Stimulated activated CD8-positive, alpha-beta memory T cell treated with anti-CD3 and anti-CD28 coated beads, Interleukin-2, amount 100 ng/mL, for 48 hours (primary cell): ENCODE results near the gene ZNG1B.
A peak's percentile ranks its signal among the peaks of the same experiment; 100 is the strongest.
"Not testable (repeated sequence)": the region's sequence is repeated elsewhere in the genome, so short reads cannot be mapped to it uniquely, and the experiment has no call there.

ENCODE experiments used
- DNase-seq, 2 donors: peaks; one replicate each; pipeline ENCODE4 v3.0.0-alpha.2; 2020; ENCODE audit warnings: low read depth in 2 of 2

The ZNG1B gene

DNA sequence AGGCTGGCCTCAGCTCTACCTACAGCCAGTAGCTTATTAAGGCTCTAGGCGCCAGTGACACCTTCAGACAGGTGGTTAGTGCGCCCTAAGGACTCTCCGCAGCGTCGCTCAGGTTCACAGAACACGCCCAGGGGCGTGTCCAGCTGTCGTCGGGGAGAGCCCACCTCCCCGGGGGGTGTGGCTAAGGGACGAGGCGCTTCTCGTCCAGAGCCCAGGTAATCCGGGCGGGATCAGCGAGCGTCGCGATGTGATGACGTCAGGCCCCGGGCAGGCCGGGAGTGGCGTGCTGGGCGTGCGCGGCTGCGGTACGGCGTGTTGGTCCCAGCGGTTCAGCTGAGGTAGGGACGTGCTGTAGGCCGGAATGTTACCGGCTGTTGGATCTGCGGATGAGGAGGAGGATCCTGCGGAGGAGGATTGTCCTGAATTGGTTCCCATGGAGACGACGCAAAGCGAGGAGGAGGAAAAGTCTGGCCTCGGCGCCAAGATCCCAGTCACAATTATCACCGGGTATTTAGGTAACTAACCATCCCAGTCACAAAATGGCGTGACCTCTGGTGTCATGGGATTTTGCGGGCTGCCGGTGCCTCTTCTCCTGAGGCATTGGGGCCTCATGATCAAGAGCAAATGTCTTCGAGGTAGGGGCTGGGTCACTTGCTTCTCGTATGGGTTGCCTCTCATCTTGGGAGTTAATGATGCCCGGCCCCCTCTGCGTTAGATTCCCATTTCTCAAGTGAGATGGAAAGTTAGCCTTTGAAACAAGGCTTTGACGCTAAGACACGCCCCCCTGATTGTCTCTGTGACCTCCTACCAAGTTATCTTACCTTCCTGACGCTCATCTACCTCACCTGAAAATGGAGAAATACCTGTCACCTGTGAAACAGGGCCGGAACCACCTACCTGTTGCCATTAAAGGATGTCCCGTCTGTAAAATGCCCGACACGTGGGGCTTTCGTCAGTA is at the start of gene ZNG1B:
Gene ZNG1B (plus strand): TSS at position 184 of the 958 bp plus-strand sequence. CDS start 178 bp downstream, at position 362.
- peak; percentile 51 to 63 for DNase-seq

DNA sequence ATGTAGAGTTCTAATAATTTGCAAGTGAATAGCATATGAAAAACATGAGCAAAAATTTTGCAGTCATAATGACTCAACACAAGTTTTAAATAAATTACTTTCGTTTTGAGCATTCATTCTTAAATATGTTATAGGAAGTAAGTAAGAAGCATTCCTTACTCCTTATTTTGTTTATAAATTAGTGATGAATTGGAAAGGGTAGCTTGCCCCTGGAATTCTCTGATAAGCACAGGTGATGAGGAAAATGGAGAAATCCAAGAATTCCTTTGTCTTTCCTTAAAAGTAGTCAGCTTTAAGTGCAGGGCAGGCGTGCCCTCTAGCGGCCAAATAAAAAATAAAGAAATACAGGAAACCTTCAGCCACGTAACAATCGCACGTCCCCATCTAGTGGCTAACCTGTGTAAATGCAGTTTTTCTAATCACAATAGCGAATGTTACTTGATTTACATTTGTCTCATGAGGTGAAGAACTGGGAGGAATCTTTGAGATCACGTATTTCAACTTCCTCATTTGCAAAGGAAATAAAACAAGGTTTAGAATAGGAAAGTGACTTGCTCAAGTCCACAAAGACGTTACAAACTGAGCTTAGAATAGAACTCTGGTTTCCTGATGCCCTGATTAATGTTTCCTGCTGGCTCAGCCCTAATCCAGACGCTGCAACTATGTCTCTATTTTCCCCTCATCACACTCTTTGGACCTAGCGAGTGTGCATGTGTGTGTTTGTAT is 47.2 kb upstream of the ZNG1B start:
- DNase-seq: peak in 1 of 2 donors; percentile 26

DNA sequence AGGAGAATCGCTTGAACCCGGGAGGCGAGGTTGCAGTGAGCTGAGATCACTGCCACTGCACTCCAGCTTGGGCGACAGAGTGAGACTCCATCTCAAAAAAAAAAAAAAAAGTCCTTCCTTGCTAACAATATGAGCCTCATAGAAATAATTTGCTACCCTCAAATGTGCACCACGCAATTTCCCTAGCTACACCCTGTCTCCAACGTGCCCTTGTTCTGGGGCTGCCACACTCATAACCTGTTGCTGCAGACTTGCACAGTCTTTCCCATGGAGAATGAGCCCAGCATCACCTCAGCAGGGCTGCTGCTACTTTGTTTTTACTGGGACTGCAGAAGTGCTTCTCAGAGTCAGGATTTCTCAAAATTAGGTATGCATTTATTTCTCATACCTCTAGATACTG is 46.4 kb upstream of the ZNG1B start:
- no peak for DNase-seq

DNA sequence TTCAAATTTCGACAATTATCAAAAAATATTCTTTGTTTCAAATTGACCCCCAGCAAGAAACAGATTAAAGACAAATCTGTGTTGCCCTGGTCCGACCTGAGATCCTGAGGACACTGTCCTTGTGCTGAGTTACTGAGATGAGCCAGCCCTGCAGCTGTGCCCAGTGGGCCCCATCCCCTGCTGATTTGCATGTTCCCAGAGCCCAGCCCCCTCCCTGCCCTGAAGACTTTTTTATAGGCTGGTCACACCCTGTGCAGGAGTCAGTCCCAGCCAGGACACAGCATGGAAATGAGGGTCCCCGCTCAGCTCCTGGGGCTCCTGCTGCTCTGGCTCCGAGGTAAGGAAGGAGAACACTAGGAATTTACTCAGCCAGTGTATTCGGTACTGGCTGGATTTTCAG is 31.4 kb upstream of the ZNG1B start:
- no peak for DNase-seq

DNA sequence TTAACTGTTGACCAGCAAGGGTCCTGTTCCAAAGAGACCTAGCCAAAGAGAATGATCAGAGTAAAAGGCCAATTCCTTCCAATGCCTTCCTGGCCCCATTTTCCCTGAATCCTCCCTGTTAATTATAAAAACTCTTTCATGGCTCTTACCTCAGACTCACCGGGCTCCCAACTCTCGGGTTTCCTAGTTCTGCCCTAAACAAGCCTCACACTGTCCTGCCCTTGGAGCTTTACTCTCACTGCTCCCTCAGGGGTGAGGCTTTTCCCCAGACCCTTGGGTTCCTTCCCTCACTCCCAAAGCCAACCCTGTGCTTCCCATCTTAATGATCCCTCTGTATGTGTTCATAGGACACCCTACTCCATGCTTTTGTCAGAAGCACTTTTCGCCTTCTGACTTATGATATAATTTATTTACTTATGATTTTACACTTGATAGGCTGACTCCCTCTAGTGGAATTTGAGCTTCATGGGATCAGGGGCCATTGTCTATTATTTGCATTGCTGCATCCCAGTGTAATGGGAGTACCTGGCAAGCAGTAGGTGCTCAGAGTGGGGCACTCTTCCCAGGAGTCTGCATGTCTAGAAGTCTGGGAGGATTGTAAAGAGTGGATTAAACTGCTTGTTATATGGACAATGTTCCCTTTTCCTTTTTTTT is 29.9 kb upstream of the ZNG1B start:
- no peak for DNase-seq

DNA sequence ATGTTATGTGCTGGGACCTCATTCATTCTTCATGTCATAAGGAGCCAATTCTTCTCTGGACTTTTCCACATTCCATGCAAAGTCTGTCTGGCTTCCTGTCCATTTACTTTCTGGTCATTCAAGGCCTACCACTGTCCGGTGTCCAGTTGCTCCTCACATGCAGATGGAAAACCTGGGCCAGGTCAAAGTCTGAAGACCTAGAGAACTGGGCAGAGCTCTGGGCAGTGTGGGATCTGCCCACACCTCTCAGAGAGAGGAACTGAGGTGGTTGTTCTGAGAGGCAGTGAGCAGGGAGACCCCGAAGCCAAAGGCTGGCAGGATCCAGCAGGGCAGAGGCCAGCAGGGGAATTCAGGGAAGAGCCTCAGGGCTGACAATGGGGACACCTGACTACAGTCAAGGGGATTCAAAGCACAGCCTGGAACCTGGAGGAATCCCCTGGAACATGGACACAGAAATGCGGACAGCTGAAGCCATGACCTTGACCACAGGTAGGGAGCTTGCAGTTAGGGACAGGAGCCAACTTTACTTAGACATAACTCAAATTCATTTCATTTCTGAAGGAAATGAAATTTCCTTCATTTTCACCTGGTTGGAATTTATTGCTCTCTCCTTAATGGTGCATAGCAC is 25.7 kb upstream of the ZNG1B start:
- not testable (repeated sequence) for DNase-seq

DNA sequence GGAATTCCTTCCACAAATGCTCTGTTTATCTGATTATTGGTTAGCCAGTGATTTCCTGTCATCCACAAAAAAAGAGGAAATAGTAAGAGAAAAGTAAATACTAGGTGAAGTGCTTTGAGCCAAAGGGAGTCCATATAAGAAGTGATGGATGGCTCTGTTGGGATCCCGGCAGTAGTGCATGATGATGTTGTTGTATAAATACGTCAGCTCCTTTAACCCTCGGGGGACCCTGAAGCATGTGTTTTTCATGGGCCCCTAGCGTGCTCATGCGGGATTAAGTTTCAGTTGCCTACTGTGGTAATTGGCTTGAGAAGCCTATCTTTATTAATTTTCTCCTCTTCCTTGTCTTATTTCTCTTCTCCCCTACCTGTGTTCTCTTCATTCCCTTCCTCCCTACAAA is 24.7 kb upstream of the ZNG1B start:
- not testable (repeated sequence) for DNase-seq

DNA sequence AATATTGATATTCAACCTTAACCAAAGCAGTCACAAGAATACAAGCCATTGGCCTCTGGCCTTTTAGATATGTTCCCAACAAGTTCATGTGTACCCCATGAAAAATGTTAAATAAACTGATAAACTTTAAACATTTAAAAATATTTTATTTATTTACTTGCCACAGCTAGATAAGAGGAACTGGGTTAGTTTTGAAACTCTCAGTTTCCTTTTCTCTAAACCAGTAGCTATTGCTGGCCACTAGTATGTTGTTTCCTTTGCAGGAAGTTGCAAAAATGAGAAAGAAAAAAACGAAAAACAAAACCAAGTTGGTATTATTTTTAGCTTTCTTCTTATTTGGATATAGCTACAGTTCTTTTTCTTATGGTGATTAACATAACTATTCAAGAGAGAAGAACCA is 5.7 kb upstream of the ZNG1B start:
- not testable (repeated sequence) for DNase-seq

DNA sequence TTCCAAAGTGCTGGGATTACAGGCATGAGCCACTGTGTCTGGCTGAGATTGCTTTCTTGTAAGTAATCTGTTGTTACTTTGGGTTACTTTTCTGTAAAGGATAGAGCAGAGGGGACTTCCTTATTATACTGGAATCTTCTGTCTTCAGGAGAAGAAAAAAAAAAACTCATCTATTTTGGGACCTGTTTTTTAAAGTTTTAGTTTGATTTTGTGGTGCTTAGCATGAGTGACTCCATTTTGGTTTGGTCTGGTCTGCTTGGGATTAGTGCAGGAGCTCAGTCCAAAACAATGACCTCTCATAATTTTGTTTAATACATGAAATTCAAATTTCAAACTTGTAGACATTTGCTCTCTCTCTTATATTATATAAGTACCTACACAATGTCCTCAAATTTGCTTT is 4.0 kb upstream of the ZNG1B start:
- not testable (repeated sequence) for DNase-seq

DNA sequence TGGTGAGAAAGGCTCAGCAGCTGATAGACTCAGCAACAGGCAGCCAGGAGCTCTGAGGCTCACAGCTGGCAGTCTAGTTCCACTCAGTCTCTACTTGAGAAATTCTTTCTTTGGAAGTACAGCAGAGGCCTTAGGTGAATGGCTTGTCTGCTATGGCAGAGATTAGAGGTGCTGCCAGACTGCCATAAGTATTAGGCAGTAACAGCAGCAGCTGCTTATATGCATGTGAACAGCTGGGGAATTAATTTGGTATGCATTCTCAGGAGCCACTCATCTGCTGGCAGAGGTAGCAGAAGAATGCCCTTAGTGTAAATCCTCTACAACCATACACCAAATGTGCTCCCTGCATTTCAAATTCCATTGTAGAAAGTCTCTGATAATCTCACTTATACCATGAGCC is 28.3 kb downstream of the ZNG1B start:
- DNase-seq: not testable (repeated sequence)

DNA sequence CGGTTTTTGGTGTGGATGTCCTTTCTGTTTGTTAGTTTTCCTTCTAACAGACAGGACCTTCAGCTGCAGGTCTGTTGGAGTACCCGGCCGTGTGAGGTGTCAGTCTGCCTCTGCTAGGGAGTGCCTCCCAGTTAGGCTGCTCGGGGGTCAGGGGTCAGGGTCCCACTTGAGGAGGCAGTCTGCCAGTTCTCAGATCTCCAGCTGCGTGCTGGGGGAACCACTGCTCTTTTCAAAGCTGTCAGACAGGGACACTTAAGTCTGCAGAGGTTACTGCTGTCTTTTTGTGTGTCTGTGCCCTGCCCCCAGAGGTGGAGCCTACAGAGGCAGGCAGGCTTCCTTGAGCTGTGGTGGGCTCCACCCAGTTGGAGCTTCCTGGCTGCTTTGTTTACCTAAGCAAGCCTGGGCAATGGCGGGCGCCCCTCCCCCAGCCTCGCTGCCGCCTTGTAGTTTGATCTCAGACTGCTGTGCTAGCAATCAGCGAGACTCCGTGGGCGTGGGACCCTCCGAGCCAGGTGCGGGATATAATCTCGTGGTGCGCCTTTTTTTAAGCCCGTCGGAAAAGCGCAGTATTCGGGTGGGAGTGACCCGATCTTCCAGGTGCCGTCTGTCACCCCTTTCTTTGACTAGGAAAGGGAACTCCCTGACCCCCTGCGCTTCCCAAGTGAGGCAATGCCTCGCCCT is 39.3 kb downstream of the ZNG1B start:
- not testable (repeated sequence) for DNase-seq

DNA sequence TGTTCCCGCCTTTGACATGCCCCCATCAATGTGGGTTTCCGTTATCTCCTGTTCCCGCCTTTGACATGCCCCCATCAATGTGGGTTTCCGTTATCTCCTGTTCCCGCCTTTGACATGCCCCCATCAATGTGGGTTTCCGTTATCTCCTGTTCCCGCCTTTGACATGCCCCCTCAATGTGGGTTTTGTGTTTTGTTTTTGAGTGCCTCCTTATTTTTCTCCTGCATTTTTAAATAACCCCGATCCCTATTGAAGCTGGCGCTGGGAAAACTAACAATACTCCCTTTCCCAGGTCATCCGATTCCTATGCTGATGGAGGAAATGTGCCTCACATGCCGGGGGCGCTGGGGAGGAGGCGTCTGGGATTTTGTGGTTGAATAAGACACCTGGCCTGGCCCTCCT is 59.0 kb downstream of the ZNG1B start:
- DNase-seq: not testable (repeated sequence)

DNA sequence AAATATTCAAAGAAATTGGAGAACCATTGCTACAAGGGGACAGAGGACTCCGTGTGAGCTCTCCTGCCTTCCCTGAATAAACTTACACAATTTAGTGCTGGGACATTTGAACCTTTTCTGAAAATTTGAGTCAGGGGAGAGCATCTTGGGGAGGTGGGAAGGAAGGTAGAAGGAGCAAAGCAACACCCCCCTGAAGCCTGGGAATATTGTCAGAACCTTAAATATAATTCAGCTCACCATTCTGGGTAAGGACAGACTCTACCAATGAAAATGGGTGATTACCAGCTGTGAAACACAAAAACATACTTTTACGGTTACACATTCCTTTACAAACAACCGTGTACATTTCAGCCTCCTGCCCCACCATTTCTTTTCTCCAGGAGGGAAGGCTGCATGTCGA is 60.9 kb downstream of the ZNG1B start, which contains the start of gene FOXD4L1:
Gene FOXD4L1 (plus strand): TSS at position 301 of the 400 bp plus-strand sequence. CDS start 592 bp downstream, outside the sequence.
- DNase-seq: not testable (repeated sequence)

DNA sequence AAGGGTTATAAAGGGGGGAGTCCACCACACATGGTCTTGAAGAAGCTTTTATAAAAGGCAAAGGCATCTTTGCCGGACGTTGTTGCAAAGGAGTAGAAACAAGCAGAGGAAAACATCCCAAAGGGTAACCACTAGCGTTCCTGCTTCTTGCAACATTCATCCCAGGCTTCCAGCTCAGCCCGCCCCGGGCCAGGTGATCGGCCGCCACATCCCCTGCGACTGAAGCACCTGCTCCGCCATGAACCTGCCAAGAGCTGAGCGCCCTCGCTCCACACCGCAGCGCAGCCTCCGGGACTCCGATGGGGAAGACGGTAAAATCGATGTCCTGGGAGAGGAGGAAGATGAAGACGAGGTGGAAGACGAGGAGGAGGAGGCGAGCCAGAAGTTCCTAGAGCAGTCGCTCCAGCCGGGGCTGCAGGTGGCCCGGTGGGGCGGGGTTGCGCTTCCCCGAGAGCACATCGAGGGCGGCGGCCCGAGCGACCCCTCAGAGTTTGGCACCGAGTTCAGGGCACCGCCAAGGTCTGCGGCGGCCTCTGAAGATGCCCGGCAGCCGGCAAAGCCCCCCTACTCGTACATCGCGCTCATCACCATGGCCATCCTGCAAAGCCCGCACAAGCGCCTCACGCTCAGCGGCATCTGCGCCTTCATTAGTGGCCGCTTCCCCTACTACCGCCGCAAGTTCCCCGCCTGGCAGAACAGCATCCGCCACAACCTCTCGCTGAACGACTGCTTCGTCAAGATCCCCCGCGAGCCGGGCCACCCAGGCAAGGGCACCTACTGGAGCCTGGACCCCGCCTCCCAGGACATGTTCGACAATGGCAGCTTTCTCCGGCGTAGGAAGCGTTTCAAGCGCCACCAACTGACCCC is 61.8 kb downstream of the ZNG1B start:
- not testable (repeated sequence) for DNase-seq

DNA sequence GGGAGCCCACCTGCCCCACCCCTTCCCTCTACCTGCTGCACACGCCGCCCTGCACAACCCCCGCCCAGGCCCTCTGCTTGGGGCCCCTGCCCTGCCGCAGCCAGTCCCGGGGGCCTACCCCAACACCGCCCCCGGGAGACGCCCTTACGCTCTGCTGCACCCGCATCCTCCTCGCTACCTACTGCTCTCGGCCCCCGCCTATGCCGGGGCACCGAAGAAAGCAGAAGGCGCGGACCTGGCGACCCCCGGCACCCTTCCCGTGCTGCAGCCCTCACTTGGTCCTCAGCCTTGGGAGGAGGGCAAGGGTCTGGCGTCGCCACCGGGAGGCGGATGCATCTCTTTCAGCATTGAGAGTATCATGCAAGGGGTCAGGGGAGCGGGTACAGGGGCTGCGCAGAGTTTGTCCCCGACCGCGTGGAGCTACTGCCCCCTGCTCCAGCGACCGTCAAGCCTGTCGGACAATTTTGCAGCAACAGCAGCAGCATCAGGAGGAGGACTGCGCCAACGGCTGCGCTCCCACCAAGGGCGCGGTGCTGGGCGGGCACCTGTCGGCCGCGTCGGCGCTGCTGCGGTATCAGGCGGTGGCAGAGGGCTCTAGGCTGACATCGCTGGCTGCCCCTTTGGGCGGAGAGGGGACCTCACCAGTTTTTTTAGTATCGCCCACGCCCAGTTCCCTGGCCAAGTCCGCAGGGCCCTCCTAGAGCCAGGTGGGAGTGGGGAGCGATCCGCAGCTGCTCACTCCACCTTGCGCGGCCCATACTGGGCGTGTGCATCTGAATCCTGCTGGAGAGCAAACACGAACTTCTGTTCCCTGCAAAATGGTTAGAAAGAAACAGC is 62.6 kb downstream of the ZNG1B start:
- not testable (repeated sequence) for DNase-seq

DNA sequence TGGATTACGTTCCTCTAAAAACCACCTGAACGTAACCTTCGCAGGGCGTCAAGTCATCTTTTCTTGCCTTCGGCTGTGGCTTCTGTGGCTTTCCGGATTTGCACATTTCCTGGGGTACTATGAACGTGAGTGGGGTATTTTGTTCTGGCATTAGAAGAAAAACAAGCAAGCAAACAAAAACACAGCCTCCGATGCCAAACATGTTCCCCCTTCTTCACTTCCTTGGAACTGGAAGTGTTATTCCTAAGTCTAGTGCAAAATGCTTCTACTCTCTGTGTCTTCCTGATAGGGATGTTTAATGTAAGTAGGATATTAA is 63.2 kb downstream of the ZNG1B start:
- DNase-seq: not testable (repeated sequence)

DNA sequence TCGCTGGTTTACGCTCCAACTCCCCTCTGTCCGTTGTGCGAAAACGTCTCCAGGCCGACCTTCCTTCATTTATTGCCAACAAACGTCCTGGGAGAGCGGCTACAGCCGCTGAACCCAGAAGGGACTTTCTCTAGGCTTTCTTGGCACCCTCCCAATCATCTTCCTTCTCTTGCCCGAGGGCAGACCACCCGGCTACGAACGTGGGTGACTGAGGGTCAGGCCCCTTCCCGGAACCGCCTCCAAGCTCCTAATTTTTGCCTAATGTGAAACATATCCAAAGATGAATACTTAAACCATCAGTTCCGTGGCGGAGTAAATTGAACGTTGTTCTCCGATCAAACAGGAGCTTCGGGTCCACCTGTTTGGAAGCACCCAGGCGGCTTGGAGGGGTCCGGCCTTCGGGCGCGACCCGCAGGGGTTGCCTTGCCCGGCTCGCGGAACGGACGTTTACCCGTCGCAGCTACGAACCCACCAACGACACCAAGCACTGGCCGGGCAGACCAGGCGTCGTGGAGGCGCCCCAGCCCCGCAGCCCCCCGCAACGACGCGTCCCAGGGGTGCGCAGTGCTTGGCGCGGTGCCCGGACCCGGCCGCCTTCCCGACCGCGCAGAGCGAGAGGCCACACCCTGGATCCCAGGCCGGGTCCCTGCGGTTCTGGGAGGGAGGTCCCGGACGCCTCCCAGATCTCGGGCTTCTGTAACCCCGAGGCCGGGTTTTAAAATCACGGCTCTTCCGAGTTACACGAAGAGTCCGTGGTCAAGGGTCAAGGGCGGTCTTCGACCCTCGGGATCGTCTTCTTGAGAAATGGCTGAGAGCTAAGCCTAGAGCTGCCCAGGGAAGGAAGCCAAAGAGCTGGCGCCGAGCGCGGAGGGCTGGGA is 65.0 kb downstream of the ZNG1B start:
- DNase-seq: not testable (repeated sequence)
